ENCODE results near the gene IFTAP.

Gene IFTAP

DNA sequence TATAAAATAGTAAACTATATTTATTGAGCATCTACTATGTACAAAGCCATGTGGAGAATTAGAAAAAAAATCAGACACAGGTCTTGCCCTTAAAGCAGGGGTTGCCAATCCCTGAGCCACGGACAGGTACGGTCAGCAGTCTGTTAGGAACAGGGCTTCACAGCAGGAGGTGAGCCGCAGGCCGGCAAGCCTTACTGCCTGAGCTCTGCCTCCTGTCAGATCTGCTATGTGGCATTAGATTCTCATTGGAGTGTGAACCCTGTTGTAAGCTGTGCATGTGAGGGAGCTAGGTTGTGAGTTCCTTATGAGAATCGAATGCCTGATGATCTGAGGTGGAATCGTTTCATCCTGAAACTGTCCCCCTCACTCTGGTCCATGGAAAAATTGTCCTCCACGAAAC, 5.9 kb downstream of the IFTAP start:
- DNase-seq = no peak

DNA sequence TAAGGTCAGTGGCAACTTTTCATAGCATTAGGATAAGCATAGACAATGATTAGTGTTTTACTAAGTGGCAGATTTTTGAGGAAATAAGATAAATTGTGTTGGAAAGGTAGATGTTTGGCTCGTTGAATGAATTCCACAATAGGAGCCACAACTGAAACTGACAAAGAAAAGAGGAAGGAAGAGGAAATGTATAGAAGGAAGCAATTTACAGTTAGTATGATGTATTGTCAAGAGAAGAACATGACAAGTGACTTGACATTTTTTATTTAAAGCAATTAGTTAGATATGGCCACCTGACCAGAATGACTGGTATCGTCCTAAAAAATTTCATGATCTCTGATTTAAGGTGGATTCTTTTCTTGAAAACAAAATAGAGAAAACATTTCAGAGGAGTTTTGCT, 6.9 kb downstream of the IFTAP start:
- DNase-seq = no peak

DNA sequence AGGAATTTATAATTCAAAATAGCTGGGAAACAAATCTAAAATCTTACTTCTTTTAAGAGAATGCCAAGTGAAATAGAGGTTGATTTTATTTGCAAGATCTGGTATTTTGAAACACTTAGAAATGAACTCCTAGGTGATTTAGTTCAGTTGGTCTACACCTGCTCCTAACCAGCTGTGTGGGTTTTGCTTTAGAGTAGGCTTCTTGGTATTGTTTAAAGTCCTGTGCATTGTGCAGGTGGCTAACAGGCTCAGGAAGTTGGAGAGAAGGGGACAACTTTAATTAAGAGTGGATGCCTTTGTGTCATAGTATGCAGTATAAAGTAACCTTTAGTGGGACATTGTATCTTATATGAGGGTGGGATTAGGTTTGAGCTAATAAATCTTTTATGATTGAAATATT, 7.8 kb downstream of the IFTAP start:
- no peak for DNase-seq

DNA sequence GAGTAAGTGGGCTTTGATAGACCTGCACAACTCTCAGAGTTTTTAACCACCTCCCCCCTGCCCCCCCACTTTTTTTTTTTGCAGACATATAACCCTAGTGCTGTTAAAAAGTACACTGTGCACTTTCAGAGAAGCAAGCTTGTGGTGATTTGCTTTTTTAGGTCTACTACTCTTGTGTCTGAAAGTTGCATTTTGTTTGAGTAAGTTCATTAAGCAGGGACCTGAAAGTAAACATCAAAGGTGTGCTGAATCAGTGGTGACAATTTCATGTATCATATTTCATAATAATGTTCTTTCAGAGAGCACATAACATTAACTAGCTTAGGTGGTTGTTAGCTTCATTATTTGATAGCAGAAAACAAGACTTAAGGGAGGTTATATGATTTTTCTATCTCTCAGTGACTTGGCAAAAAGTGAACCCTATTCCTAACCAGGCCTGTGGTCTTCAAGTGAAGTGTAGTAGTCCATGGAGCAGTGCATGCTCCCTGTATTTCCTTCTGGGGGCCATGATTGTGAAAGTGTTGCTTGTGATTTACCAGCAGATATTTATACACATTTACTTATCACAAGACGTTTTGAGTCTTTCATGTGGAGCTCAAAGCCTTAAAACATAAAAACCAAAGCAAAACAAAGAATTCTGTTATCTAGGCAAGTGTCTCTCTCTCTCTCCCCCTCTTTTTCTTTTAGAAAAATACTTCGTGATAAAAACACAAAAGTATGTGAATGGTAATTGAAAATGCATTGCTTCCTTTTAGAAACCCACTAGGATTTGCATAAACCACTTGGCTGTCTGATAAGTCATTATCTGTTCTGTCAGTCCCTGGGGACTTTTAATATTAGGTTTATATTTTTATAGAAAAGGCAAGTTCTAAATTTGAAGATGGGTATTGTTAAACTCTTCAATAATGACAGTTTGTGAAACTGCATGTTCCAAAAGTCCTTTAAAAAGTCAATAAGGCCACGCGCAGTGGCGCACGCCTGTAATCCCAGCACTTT, 11.2 kb downstream of the IFTAP start:
- DNase-seq = no peak

DNA sequence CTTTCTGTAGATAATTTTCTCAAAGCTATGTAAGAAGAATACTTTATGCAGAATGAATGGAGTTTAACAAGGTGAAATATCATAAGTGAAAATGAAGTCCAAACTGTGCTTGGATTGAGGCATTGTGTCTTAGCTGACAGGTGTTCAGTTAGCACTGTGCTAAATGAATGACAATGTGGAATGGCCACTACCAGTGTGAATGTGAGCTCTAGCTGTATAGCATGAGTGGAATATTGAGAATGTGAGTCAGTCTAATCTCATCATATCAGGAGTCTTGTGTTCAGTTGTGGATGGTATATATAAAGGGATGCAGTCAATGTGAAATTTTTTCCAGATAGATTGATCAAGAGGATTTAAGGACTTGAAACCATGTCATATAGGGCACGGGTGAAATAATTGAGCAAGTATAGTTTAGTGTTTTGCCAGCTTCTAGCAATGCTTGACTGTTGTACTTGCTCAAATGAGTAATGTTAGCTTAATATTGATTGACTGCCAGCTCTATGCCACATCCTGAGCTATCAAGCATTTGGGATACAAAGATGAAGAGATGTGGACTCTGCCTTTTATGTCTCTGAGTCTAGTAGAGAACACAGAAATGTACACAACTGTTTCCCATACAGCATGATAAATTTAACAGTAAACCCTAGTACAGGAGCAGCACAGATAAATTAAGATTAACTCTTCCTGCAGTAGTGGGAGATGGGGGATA, 14.3 kb downstream of the IFTAP start:
- no peak for DNase-seq

DNA sequence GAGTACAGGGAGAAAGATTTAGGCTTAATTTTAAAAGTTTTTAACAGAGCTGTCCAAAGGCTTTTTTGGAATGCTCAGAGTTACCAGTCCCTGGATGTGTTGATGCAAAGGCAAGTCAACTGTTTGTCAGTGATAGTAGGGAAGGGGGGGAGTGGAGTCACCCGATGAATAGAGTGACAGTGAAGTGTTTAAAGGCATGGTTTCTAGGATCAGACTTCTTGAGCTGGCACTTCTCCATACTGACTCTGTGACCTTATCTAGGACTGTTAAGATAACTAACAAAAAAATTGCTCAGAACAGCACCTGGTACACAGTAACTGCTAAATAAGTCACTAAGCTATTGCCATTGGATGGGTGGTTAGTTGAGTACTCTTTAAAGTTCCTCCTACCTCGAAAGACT, 15.1 kb downstream of the IFTAP start:
- no peak for DNase-seq

DNA sequence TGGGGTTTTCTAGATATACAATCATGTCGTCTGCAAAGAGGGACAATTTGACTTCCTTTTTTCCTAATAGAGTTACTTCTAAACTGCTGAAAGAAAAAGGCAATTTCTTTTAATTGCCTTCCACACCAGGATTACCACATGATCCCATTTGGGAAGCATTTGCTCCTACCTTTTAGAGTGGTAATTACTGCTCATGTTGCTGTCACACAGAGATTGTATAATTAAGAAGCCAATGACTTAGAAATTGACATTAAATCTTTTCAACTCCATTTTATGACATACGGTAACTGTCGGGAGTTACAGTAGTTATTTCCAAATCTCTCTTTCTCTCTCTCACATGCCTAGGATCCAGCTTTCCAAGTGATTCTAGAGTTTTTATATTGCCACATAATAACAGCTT, 21.5 kb downstream of the IFTAP start:
- DNase-seq = no peak

DNA sequence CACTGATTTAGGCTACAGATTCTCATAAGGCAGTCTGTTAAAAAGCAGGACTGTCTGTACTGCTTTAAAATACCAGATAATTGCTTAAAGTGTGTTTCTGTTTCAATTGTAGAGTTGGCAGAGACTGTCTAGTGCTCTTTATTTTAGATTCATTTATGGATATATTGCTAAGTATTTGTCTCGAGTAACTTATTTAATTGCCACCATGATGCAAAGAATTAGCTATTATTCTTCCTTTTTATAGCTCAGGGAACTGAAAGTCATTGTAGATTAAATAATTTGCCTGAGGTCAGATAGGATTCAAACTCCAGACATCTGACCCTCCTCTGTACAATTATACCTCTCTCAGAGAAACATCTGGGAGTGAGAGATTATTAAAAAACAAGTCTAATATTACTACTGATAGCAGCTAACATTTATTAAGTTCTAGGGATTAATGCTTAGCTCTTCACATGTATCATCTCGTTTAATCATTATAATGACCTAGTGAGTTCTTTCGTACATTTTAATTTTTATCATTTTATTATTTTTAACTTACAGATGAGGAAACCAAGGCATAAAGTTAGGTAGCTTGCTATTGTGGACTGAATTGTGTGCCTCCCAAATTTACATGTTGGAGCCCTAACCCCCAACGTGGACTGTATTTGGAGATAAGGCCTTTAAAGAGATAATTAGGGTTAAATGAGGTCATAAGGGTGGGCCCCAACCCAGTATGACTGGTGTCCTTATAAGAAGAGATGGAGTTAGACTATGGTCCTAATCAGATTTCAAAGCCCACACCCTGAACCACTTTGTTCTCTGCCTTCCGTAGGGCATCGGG, 23.5 kb downstream of the IFTAP start:
- DNase-seq = no peak

DNA sequence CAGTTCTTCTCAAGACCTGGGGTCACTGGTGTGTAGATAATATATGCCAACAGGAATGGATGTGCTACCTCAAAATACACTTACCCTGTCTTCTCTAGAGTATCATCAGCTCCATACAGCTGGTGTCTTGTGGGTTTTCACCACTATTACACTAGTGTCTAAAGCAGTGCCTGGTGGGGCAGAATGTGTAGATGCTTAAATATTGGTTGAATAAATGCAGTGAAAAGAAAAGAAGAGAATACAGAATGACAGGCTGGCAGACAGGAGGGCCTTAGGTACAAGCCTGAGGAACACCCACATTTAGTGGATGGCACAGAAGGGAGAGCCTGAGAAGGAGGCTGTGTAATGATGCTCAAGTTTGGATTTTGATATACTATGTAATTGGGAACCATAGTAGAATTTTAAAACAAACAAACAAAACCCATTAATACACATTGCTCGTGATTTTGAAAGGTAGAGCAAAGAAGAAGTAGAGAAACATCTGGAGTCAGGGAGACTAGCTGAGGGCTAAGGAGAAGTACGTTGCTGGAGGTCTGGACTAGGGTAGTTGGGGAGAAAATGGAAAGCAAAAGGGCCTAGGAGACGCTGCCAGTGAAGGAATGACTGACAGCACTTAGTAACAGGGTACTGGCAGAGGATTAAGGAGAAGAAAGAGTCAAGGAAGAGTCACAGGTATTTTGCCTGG, 24.2 kb downstream of the IFTAP start:
- DNase-seq = no peak

DNA sequence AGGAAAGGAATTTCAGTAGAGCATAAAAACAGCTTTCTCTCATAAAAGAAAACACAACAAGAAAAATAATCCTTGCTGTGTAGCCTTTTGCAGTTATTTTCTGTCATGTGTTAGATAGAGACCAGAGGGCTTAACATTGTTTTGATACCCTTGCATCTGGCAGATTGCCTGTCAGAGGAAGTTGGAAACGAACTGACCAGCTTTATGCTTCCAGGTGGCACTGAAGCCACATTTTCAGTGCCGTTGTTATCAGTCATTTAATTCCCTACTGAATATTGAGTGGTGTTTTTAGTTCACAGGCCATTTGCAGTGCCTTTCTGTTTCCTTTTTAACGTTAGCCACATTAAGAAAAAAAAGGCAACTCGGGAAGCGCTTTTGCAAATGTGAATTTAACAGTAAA, 25.2 kb downstream of the IFTAP start:
- no peak for DNase-seq

DNA sequence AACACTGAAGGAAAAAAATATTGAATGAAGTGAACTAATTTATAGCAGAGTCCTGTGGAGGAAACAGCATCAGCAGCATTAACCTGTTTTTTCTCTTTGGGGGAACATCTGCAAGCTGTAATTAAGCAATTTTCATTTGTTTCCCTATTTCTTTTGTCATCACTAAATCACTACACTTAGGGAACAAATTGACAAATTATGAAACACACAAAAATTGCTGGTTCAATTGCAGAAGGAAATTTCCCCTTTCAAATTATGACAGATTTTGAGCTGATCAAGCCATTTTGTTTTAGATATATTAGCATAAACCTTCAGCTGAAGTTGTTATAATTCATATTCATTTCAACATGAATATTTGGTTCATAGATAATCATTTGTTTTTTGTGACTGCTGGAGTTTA, 25.9 kb downstream of the IFTAP start:
- no peak for DNase-seq

DNA sequence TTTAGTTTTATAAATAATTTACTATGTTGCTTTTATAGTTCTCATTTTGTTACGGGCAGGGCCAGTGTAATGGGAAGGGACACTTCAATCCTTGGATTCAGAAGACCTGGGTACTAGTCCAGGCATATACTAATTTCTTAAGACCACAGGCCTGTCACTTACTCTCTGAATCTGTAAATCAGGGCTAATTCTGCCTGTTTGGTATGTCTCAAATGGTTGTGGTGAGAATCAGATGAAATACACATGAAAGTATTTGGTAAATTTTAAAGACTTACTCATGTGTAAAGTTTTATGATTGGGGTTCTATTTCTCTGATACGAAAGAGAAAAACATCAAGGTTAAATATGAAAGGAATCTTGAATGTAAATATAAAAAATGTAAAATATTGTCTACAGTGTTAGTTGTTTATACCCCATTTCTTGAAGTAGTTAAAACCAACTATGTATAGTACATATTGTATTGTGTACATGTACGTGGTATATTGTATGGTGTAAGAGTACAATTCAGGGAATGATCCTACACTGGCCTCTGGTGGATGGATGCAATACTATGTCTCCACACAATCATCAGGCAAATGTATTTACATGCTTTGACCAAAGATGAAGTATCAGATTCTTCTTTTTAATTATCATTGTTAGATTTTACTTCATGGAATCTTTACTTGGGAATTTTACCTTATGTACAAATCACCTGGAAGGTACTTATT, 28.3 kb downstream of the IFTAP start:
- DNase-seq = no peak

DNA sequence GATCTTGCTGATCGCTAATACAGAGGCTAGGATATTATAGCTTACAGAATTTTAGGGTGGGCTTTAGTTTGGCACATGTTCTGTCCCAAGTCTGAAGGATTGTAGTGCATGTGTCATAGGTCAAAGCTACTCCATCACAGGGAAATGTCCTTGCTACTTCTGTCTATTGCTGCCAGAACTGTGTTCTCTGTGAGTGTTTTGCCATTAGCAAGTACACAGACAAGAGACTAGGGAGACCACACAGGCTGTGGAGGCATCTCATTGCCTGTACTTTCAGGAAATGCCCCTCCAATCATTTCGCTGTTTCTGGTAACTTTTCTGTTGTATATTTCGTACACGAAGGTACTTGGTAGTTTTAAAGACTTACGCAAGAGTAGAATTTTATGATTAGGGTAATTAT, 29.2 kb downstream of the IFTAP start:
- no peak for DNase-seq

DNA sequence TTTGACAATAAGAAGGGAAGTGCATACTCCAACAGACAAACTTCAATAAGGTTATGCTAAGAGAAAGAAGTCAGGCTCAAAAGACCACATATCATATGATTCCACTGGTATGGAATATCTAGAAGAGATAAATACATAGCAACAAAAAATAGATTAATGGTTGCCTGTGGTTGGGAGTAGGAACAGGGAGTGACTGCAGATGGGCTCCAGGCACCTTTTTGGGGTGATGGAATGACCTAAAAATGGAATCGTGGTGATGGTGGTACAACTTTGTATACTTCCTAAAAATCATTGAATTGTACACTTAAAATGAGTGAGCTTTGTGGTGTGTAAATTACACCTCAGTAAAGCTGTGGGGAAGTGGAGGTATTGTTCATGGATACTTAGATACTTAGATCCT, 32.7 kb downstream of the IFTAP start:
- DNase-seq = no peak

DNA sequence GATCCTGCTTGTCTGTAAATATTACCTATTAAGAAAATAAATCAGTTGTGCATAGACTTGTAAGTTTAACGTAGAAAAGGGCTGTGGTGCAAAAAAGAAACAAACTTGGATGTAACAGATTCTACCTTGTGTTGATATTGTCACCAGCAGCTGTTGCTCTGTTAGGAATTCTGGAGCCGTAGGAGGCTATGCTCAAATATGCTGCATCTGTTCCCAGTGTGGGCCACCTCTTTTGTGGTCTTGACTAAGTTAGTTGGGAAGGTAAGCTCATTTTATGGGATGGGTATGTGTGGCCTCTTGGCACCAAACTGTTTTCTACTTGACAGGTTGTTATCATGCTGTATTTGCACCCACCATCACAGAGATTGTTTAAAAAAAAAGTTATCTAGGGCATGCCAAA, 33.2 kb downstream of the IFTAP start:
- no peak for DNase-seq

DNA sequence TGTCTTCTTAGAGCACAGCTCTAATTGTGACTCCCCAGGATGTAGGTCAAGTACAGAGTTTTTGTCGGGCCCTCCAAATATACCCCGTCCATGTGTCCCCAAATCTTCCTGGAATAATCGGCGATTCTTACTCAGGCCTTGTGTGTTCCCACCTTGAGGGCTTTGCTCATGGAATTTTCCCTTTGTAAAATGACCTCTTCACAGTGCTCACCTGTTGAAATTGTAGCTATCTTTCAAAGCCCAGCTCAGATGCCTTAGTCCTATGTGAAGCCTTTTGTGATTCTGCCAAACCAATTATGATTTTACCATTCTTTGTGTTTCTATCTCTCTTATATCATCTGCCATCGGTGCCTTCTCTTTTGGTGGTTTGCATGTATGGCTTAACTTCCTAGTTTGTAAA, 33.8 kb downstream of the IFTAP start:
- no peak for DNase-seq

DNA sequence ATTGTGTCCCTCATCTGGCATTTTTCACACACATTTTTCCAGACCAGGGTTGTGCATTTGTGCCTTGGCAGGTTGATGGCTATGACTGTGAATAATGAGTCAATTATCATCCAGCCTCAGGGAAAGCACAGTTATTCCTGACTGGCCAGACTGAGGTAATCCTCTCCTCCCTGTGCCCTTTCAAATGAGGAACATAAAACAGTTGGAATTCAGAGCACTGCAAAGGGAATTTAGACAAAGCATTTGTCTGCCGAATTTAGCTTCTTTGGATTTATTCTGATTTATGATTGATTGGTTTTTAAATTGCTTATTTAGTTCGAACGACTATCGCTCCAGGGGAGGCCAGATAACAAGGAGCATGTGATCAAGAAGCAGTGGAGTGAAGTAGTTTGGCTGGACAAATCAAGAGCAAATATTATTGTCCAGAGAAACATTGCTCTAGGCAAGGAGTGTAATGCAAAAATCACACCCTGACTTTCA, 34.5 kb downstream of the IFTAP start:
- no peak for DNase-seq

DNA sequence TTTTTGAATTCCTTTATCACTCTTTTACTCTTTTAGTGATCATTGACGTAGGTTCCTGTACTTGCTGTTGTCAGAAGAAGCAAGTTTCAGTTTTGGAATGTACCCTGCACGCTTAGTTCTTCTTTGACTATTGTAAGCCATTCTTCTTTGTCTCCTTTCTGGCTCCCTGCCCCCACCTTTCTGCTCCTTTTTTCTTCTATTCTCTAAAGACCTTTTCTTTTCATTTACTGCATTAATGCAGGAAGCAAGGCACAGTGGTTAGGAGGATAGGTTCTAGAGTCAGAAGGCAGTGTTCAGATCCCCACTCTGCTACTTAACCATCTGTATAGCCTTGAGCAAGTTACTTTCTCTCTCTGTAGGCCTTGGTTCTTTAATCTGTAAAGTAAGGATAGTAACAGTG, 37.5 kb downstream of the IFTAP start:
- DNase-seq = no peak

DNA sequence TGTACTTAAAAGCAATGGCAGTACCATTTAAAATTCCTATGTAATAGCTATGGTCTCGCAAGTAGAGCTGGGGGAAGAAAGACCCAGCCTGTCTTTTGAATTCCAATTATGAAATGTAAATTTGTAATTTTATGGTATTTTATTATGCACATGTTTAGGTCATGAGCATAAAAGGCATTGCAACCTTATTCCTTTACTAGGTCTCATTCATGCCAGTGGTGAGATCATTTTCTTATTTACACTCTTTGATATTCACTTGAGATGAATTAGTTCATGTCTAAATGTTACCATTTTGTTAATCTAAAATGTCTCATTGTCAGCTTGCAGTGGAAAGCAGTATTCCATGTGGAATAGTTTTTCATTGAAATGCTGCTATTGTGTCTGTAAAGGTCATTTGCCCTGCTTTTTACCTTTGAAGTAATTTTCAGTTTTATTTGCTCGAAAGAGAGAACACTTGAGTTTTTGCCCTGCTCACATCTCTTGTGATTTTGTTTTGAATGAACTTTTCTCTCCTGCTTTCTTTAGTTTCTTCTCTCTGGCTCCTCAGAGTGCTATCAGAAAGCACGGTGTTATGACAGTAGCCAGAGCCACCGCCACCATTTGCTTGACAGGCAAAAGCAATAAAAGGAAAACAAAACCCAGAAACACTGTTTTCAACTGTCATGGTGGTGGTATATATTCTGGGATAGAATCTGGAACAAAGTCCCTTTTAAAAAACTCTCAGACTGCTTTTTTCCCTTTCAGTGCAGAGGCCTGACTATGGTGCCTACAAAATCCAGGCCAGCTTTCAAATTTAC, 41.0 kb downstream of the IFTAP start:
- DNase-seq = no peak

DNA sequence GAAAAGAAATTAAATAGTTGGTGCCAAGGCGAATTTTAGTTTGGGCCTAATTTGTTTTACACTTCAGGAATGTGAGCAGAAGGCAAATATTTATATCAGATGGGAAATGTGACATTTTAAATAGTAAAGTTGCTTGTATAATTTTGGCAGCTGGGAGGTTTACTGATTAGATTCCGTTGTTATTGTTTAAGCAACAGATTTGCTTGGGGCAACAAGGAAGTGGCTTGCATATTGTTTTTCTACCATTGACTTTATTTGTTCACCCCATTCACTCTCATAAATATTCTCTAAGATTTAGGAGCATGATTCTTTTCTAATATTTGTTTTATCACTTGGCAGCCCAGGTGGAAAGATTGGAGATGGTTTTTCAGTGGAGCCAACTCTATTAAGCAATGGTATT, 44.3 kb downstream of the IFTAP start:
- DNase-seq = no peak

DNA sequence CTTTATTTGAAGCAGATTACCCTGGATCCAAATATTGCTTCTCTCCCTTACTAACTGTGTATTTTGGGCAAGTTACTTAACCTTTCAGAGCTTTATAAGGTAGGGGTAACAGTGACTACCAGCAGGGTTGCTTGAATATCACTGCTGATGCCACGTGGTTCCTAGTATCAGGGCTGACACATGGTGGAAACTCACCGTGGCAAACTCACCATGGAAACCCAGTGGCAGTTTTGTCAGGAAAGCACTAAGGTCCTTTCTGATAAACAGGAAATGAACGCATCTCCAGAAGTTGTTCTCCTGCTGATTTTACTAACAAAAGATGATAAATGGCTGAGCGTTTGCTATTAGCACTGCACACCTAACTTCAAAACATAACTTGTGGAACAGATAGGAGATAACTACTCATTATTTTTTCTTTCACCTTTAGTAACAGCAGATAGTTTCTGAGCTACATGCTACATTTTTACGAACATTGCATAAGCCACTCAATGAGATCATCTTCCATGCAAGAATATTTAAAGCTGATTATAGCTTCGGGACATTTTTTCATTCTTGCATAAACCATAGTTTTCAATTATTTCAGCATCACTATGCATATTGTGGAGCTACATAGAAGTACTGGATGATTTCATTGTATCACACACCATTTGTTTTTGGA, 63.4 kb downstream of the IFTAP start:
- no peak for DNase-seq
